Esophagus muscularis mucosa (tissue), 4 donors: ENCODE measurements around the gene SGIP1.

Experiments used
- CTCF ChIP-seq, 3 experiments: fragments of 200-600 bp in 2 of 3; fragments of 450-650 bp in 1 of 3; sonication (generic) in 2 of 3; IDR thresholded peaks; one replicate each; pipeline ENCODE4 v1.5.1; 2017 to 2019; ENCODE audit warnings: antibody characterized with exemption in 3 of 3, mild to moderate bottlenecking in 2 of 3, moderate library complexity in 1 of 3
- EP300 ChIP-seq: sonication (generic); formaldehyde crosslinking; IDR thresholded peaks from one replicate; pipeline ENCODE4 v1.6.1; 2017; ENCODE audit warnings: antibody characterized with exemption
- POLR2A ChIP-seq: fragments of 450-650 bp; IDR thresholded peaks from one replicate; pipeline ENCODE4 v1.6.1; 2017; ENCODE audit warnings: antibody characterized with exemption, moderate library complexity, mild to moderate bottlenecking, low read depth
- POLR2AphosphoS5 ChIP-seq, 2 donors: sonication (generic); formaldehyde crosslinking; IDR thresholded peaks; one replicate each; pipeline ENCODE4 v1.6.1; 2017; ENCODE audit warnings: antibody characterized with exemption in 2 of 2

- TF ChIP-seq POLR2A (no peak), CTCF (IDR thresholded peaks at IDR 0.05) (no peak), EP300 (no peak), POLR2AphosphoS5 (IDR thresholded peaks at IDR 0.05) (no peak)
Measured at GRCh38 chr1:66758241-66758755, 224.3 kb downstream of the SGIP1 start.
